B cell (primary cell): ENCODE results near the gene LEMD3.

Experiments used
- EZH2 ChIP-seq: IDR thresholded peaks from 2 replicates; pipeline ENCODE4 v1.6.1; 2012; ENCODE audit warnings: borderline replicate concordance, low read depth, mild to moderate bottlenecking, moderate library complexity, low read length; ENCODE audit not compliant: insufficient read depth, poor library complexity, severe bottlenecking
- TF ChIP-seq, protein P1 (sequence below): fragments of 200-600 bp; IDR thresholded peaks from one replicate; pipeline ENCODE4 v1.8.0; 2022; ENCODE audit warnings: antibody characterized with exemption, mild to moderate bottlenecking

DNA sequence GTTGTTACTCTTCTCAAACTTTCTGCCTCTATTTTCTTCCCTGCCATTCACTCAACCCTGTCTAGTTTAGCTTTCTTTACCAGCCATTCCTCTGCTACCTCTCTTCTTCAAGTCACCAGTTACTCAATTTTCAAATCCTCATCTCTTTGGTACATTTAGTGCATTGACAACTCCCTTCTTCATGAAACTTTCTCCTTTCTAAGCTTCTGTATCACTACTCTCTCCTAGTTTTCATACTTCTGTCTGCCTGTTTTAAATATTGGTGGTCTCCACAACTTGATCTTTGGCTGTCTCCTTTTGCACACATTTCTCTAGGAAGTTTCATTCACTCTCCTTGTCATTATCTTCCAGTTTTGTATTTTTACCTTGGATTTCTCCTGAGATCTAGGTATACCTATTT, 6.0 kb downstream of the LEMD3 start:
- TF ChIP-seq, protein P1, sequence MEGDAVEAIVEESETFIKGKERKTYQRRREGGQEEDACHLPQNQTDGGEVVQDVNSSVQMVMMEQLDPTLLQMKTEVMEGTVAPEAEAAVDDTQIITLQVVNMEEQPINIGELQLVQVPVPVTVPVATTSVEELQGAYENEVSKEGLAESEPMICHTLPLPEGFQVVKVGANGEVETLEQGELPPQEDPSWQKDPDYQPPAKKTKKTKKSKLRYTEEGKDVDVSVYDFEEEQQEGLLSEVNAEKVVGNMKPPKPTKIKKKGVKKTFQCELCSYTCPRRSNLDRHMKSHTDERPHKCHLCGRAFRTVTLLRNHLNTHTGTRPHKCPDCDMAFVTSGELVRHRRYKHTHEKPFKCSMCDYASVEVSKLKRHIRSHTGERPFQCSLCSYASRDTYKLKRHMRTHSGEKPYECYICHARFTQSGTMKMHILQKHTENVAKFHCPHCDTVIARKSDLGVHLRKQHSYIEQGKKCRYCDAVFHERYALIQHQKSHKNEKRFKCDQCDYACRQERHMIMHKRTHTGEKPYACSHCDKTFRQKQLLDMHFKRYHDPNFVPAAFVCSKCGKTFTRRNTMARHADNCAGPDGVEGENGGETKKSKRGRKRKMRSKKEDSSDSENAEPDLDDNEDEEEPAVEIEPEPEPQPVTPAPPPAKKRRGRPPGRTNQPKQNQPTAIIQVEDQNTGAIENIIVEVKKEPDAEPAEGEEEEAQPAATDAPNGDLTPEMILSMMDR: no peak
- no peak for TF ChIP-seq EZH2
